ACC112 (cell line): ENCODE data around the gene MED13L.
A peak's percentile ranks its signal among the peaks of the same experiment; 100 is the strongest.

Experiments used
- H2AFZ ChIP-seq: fragments of 200-600 bp; sonication (generic); one replicate; pipeline ENCODE4 v1.6.0; 2017; ENCODE audit warnings: antibody characterized with exemption, low read length; ENCODE audit not compliant: unreplicated experiment
- H3K27ac ChIP-seq: fragments of 200-600 bp; sonication (generic); 2 replicates; pipeline ENCODE4 v1.5.1; 2014; ENCODE audit warnings: low read depth, mild to moderate bottlenecking, antibody characterized with exemption, low read length, moderate library complexity
- H3K27me3 ChIP-seq: fragments of 200-600 bp; sonication (generic); 2 replicates; pipeline ENCODE4 v1.6.1; 2014; ENCODE audit warnings: mild to moderate bottlenecking, antibody characterized with exemption, low read length, moderate library complexity, mixed read lengths; ENCODE audit not compliant: insufficient read depth
- H3K36me3 ChIP-seq: fragments of 200-600 bp; sonication (generic); 2 replicates; pipeline ENCODE4 v1.6.1; 2016; ENCODE audit warnings: mild to moderate bottlenecking, antibody characterized with exemption, low read length, moderate library complexity, mixed read lengths; ENCODE audit not compliant: insufficient read depth
- H3K4me1 ChIP-seq: fragments of 200-600 bp; sonication (generic); one replicate; pipeline ENCODE4 v1.6.1; 2016; ENCODE audit warnings: low read length, mixed read lengths; ENCODE audit not compliant: insufficient read depth, unreplicated experiment, control insufficient read depth
- H3K4me3 ChIP-seq: fragments of 200-600 bp; sonication (generic); 2 replicates; pipeline ENCODE4 v1.5.1; 2014; ENCODE audit warnings: mild to moderate bottlenecking, low read depth, low read length
- H3K79me2 ChIP-seq: fragments of 200-600 bp; sonication (generic); one replicate; pipeline ENCODE4 v1.6.0; 2016; ENCODE audit warnings: low read length; ENCODE audit not compliant: control insufficient read depth, unreplicated experiment, insufficient read depth

Gene MED13L

DNA sequence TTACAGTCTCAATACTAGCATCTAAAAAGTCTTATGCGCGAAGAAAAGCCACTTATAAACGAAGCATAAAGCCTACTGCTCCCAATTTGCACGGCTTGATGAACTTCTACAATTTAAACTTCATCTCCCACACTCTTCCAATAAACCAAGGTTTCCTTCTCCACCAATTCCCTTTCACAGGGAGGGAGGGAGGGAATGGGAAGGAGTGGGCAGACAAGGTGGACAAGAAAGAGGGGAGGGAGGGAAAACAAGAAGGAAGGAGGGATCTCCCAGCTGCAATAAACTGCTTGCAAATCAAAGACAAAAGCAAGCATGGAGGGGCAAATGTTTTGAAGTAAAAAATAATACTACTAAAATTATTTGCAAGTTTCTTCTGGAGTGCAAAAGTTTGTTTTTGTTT, 64.5 kb downstream of the MED13L start:
- Histone ChIP-seq H3K27me3 (no peaks in the 10 kb centered on the region), H3K4me1 (peaks cover 8% of the 10 kb centered on the region), H2AFZ (no peak overlapping the region), H3K79me2 (peaks cover 93% of the 10 kb centered on the region), H3K27ac (no peak overlapping the region), H3K36me3 (no peaks in the 10 kb centered on the region), H3K4me3 (no peak overlapping the region)

DNA sequence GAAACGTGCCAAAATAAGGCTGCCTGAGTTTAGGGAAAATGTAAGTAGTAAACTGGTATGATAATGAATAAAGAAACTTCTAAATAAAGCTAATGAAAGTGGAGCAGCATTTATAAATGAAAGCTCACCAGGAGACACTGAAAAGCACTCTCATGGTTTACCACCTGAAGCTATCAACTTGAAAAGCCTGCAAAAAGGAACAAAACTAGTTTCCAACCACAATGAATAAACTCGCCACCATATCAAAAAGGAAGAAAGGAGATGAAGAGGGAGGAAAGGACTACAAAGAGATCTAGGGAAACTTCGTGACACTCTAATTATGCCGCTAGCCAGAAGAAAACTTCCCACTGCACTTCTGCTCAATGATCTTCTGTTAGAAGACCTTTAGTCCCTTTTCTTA, 66.7 kb downstream of the MED13L start:
- Histone ChIP-seq H2AFZ (no peak overlapping the region), H3K27me3 (no peaks in the 10 kb centered on the region), H3K27ac (no peak overlapping the region), H3K4me3 (no peak overlapping the region), H3K4me1 (peaks cover 8% of the 10 kb centered on the region), H3K36me3 (no peaks in the 10 kb centered on the region), H3K79me2 (peaks cover 88% of the 10 kb centered on the region)

GRCh38 chr12:116210131-116210530, 67.4 kb downstream of the MED13L start:
- H3K27me3 ChIP-seq: no peaks in the 10 kb centered on the region
- no peak overlapping the region for H2AFZ ChIP-seq

GRCh38 chr12:116209503-116209902, 68.0 kb downstream of the MED13L start:
- Histone ChIP-seq H2AFZ (no peak overlapping the region), H3K4me3 (no peak overlapping the region), H3K79me2 (peaks cover 82% of the 10 kb centered on the region), H3K27me3 (no peaks in the 10 kb centered on the region), H3K4me1 (peaks cover 8% of the 10 kb centered on the region), H3K27ac (no peak overlapping the region), H3K36me3 (no peaks in the 10 kb centered on the region)

More at GRCh38 chr12:116210131-116210530, 67.4 kb downstream of the MED13L start:
- Histone ChIP-seq H3K27ac (no peak overlapping the region), H3K4me1 (peaks cover 8% of the 10 kb centered on the region), H3K36me3 (no peaks in the 10 kb centered on the region), H3K79me2 (peaks cover 82% of the 10 kb centered on the region), H3K4me3 (no peak overlapping the region)

DNA sequence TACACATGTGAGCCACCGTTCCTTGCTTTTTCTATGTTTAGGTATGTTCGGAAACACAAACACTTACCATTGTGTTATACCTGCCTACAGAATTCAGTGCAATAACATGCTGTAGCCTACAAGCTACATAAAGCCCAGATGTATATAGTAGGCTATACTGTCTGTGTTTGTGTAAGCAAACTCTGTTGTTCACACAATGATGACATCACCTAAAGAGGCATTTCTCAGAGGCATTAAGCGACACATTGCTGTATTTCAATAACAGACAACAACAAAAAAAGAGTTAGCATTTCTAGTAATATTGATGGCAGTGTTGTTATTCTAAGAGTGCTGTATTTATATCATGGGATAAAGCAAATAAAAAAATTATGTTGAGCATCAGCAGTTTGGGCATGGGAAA, 70.2 kb downstream of the MED13L start:
- no peak overlapping the region for H2AFZ ChIP-seq
- no peaks in the 10 kb centered on the region for H3K27me3 ChIP-seq
- no peak overlapping the region for H3K27ac ChIP-seq
- no peaks in the 10 kb centered on the region for H3K36me3 ChIP-seq
- peaks cover 10% of the 10 kb centered on the region for H3K4me1 ChIP-seq
- no peak overlapping the region for H3K4me3 ChIP-seq
- peaks cover 84% of the 10 kb centered on the region for H3K79me2 ChIP-seq

DNA sequence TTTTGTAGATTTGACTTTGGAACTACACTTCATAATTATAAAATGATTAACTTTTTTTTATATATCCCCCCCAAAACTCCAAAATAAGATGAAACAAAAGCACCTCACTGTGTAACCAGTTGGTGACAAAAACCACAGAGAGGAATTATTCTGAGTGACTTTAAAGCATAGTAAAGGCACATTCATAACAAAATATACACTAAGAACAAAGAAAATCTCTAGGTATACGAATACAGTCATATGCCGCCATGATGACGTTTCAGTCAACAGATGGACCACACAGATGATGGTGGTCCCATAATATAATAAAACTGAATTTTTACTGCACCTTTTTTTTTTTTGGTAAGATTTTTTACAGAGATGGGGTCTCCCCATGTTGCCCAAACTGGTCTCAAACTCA, 70.7 kb downstream of the MED13L start:
- H2AFZ ChIP-seq: no peak overlapping the region
- H3K27me3 ChIP-seq: no peaks in the 10 kb centered on the region
- no peaks in the 10 kb centered on the region for H3K36me3 ChIP-seq
- peaks cover 85% of the 10 kb centered on the region for H3K79me2 ChIP-seq
- H3K27ac ChIP-seq: no peak overlapping the region
- H3K4me3 ChIP-seq: no peak overlapping the region
- H3K4me1 ChIP-seq: peaks cover 14% of the 10 kb centered on the region

GRCh38 chr12:116204785-116205184, 72.7 kb downstream of the MED13L start:
- no peak overlapping the region for H3K4me3 ChIP-seq
- H2AFZ ChIP-seq: no peak overlapping the region
- no peaks in the 10 kb centered on the region for H3K36me3 ChIP-seq
- H3K27me3 ChIP-seq: no peaks in the 10 kb centered on the region
- no peak overlapping the region for H3K27ac ChIP-seq
- peaks cover 86% of the 10 kb centered on the region for H3K79me2 ChIP-seq
- H3K4me1 ChIP-seq: peaks cover 24% of the 10 kb centered on the region

DNA sequence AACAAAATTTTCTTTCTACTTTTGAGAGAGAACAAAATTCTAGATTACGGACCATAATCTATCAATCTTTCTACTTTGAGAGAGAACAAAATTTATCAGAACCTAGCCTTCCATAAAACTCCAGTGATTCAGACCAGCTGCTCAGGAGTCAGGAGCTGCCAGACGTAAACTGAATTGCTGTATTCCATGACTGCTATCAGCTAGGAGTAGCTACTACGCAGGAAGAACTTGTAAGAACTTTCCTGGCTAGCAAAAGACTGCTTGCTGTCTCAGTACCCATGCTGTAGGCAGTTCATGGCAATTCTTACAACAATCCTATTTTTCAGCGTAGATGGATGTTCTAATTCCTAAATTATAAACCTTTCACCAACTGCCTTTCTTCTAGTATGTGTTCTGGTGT, 73.3 kb downstream of the MED13L start:
- no peak overlapping the region for H3K4me3 ChIP-seq
- H3K36me3 ChIP-seq: no peaks in the 10 kb centered on the region
- H3K79me2 ChIP-seq: peaks cover 86% of the 10 kb centered on the region
- no peak overlapping the region for H2AFZ ChIP-seq
- no peaks in the 10 kb centered on the region for H3K27me3 ChIP-seq
- H3K27ac ChIP-seq: no peak overlapping the region
- peaks cover 24% of the 10 kb centered on the region for H3K4me1 ChIP-seq

GRCh38 chr12:116202940-116203339, 74.6 kb downstream of the MED13L start:
- Histone ChIP-seq H3K79me2 (peaks cover 87% of the 10 kb centered on the region), H3K27ac (peak overlapping the region; percentile 58), H3K36me3 (no peaks in the 10 kb centered on the region), H3K4me3 (peak overlapping the region; percentile 9; the same call in 1 of the 2 replicates), H3K27me3 (no peaks in the 10 kb centered on the region), H2AFZ (no peak overlapping the region), H3K4me1 (peaks cover 31% of the 10 kb centered on the region)

DNA sequence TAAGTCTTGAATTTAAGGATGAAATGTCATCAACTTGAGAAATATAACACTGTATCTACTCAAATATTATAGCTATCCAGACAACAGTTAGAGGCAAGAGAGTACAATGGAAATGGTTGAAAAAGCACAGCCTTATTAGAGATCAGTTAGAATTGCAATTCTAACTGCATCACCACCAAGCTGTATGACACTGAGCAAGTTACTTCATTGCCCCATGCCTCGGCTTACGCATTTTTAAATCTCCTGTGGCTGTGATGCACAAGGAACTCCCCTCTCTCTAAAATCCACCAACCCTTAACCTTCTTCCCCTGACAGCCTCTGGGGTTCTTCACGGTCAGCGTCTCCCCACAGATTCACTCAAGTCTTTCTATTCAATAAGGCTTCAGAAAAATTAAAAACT, 75.1 kb downstream of the MED13L start:
- Histone ChIP-seq H3K27me3 (no peaks in the 10 kb centered on the region), H3K4me1 (peaks cover 31% of the 10 kb centered on the region), H2AFZ (no peak overlapping the region), H3K27ac (peak overlapping the region; percentile 58), H3K36me3 (no peaks in the 10 kb centered on the region), H3K79me2 (peaks cover 88% of the 10 kb centered on the region), H3K4me3 (peak overlapping the region; percentile 9; the same call in 1 of the 2 replicates)

- Histone ChIP-seq H3K27me3 (no peaks in the 10 kb centered on the region), H3K79me2 (peaks cover 88% of the 10 kb centered on the region), H3K4me1 (peaks cover 36% of the 10 kb centered on the region)
Observed at GRCh38 chr12:116201908-116202307, 75.6 kb downstream of the MED13L start.

More at GRCh38 chr12:116201908-116202307, 75.6 kb downstream of the MED13L start:
- Histone ChIP-seq H3K27ac (peak overlapping the region; percentile 58), H3K4me3 (peak overlapping the region; percentile 9; the same call in 1 of the 2 replicates), H2AFZ (no peak overlapping the region), H3K36me3 (no peaks in the 10 kb centered on the region)
